Esophagus muscularis mucosa (tissue), 4 donors: Measurements from ENCODE around the gene KNSTRN. TPM values are rescaled to one million over a fixed set of nuclear protein-coding genes. Genes with fewer than 3 reads are reported as not detected.

ENCODE experiments used
- DNase-seq: peaks from one replicate; pipeline ENCODE4 v3.0.0-alpha.2; 2017; ENCODE audit errors: extremely low spot score
- H3K27ac ChIP-seq, 4 donors: fragments of 200-600 bp; sonication (generic); replicated peaks in 1 of 4; 1 replicate in 3 of 4; 2 replicates in 1 of 4; pipeline ENCODE4 v1.5.1; 2016 to 2019; ENCODE audit warnings: mild to moderate bottlenecking in 1 of 4
- H3K27me3 ChIP-seq, 4 donors: fragments of 200-600 bp; sonication (generic); one replicate each; pipeline versions ENCODE4 v1.5.1 to v1.6.0; 2016 to 2019
- H3K36me3 ChIP-seq, 4 donors: fragments of 200-600 bp; sonication (generic); one replicate each; pipeline ENCODE4 v1.5.1; 2016 to 2019
- H3K4me1 ChIP-seq, 4 donors: fragments of 200-600 bp; sonication (generic); one replicate each; pipeline ENCODE4 v1.5.1; 2016 to 2019
- H3K4me3 ChIP-seq, 4 donors: fragments of 200-600 bp; sonication (generic); 1 replicate in 2 of 4; 2 replicates in 2 of 4; pipeline ENCODE4 v1.5.1; 2016 to 2019; ENCODE audit warnings: mild to moderate bottlenecking in 4 of 4, moderate library complexity in 1 of 4
- H3K9me3 ChIP-seq, 4 donors: fragments of 200-600 bp; sonication (generic); 1 replicate in 3 of 4; 2 replicates in 1 of 4; pipeline ENCODE4 v1.5.1; 2016 to 2019
- EP300 ChIP-seq: sonication (generic); formaldehyde crosslinking; IDR thresholded peaks from one replicate; pipeline ENCODE4 v1.6.1; 2017; ENCODE audit warnings: antibody characterized with exemption
- POLR2A ChIP-seq: fragments of 450-650 bp; IDR thresholded peaks from one replicate; pipeline ENCODE4 v1.6.1; 2017; ENCODE audit warnings: antibody characterized with exemption, moderate library complexity, mild to moderate bottlenecking, low read depth
- POLR2AphosphoS5 ChIP-seq, 2 donors: sonication (generic); formaldehyde crosslinking; IDR thresholded peaks; one replicate each; pipeline ENCODE4 v1.6.1; 2017; ENCODE audit warnings: antibody characterized with exemption in 2 of 2
- WGBS: methylation state at CpG from one replicate; pipeline ENCODE4 v1.1.5; 2018; 5-methylcytosine and 5-hydroxymethylcytosine counted together
- intact Hi-C: fragments of 100-400 bp; cut with DNase I; formaldehyde crosslinking; loops from one replicate; pipeline ENCODE4 v1.15.1; 2023
- total RNA-seq, 4 donors: library from RNA; depleted of rRNA; stranded (reverse); fragments of >200 nt; gene quantifications; one replicate each; pipeline versions ENCODE4 v1.1.0 to v1.2.1, GENCODE V29; 2016
- TF ChIP-seq, protein P1 (sequence below), 3 experiments: fragments of 200-600 bp in 2 of 3; fragments of 450-650 bp in 1 of 3; sonication (generic) in 2 of 3; IDR thresholded peaks; one replicate each; pipeline ENCODE4 v1.5.1; 2017 to 2019; ENCODE audit warnings: antibody characterized with exemption in 3 of 3, mild to moderate bottlenecking in 2 of 3, moderate library complexity in 1 of 3

The KNSTRN gene
- total RNA-seq, 4 donors from 2014 or later, result 4.6 to 15.6 (median 6.4) TPM

DNA sequence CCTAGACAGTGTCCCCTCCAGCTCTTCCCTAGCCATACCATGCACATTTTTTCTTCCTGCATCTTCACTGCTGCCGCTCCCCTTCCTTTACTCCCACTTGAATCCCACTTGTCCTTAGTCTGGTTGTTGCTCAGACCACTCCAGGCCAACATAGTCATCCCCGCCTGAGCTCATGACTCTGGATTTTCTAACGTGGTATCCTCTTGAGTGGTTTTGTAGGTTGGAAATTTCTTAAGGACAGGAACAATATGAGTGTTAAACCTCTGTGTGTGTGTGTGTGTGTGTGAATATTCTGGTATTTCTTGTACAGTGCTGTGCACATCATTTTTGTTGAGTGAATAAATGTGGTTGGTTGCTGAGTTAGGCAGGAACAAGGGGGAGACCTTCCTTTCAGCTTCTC is 61.3 kb downstream of the KNSTRN start:
- DNase-seq, result no peak
- intact Hi-C loops, result loop anchor here (10.0 kb wide), 1 partner anchor 151 kb away; the partner anchor contains the start of gene KNL1
- TF ChIP-seq, protein P1, sequence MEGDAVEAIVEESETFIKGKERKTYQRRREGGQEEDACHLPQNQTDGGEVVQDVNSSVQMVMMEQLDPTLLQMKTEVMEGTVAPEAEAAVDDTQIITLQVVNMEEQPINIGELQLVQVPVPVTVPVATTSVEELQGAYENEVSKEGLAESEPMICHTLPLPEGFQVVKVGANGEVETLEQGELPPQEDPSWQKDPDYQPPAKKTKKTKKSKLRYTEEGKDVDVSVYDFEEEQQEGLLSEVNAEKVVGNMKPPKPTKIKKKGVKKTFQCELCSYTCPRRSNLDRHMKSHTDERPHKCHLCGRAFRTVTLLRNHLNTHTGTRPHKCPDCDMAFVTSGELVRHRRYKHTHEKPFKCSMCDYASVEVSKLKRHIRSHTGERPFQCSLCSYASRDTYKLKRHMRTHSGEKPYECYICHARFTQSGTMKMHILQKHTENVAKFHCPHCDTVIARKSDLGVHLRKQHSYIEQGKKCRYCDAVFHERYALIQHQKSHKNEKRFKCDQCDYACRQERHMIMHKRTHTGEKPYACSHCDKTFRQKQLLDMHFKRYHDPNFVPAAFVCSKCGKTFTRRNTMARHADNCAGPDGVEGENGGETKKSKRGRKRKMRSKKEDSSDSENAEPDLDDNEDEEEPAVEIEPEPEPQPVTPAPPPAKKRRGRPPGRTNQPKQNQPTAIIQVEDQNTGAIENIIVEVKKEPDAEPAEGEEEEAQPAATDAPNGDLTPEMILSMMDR (IDR thresholded peaks at IDR 0.05), result no peak
- TF ChIP-seq POLR2A (no peak), EP300 (no peak), POLR2AphosphoS5 (IDR thresholded peaks at IDR 0.05) (no peak)
- no peaks in the 10 kb centered on the region for H3K9me3 ChIP-seq
- no peaks in the 10 kb centered on the region for H3K36me3 ChIP-seq
- H3K4me1 ChIP-seq, result peaks cover 49 to 59% (median 55%) of the 10 kb centered on the region in 4 donors
- WGBS, result 74% methylated on average over 3 of the region's 3 CpGs
- H3K27me3 ChIP-seq, result peaks cover 0 to 2% (median 0%) of the 10 kb centered on the region in 4 donors
- H3K4me3 ChIP-seq, result no peak overlapping the region
- H3K27ac ChIP-seq, result no peak overlapping the region

Other genes starting within 250 kb of the KNSTRN start
- gene BUB1B, start 221.7 kb upstream of the KNSTRN start, total RNA-seq, result 1 to 10 TPM in 1 of 4 donors, under 1 TPM in 2, not detected in 1; 0.06 to 1.3 (median 0.17) TPM
- under 1 TPM in 3 of 4 donors, not detected in 1; 0.33 to 0.52 (median 0.45) TPM for gene PAK6, start 143.7 kb upstream of the KNSTRN start, total RNA-seq
- not detected for gene ANKRD63, start 99.7 kb upstream of the KNSTRN start, total RNA-seq
- 10 to 100 TPM in 1 of 4 donors, 1 to 10 TPM in 3; 5.8 to 13.3 (median 9.7) TPM for gene PLCB2, start 74.8 kb upstream of the KNSTRN start, total RNA-seq
- 10 to 100 TPM; 39.0 to 41.3 (median 40.7) TPM for gene INAFM2, start 59.0 kb upstream of the KNSTRN start, total RNA-seq
- gene CCDC9B, start 41.8 kb upstream of the KNSTRN start, total RNA-seq, result 10 to 100 TPM; 22.9 to 82.6 (median 56.3) TPM
- gene PHGR1, start 31.7 kb upstream of the KNSTRN start, total RNA-seq, result 1 to 10 TPM in 1 of 4 donors, not detected in 3; 1.8 TPM
- under 1 TPM; 0.13 to 0.42 (median 0.26) TPM for gene DISP2, start 24.5 kb upstream of the KNSTRN start, total RNA-seq
- 10 to 100 TPM; 38.8 to 50.7 (median 44.7) TPM for gene IVD, start 23.1 kb downstream of the KNSTRN start, total RNA-seq
- 10 to 100 TPM; 11.6 to 29.6 (median 22.3) TPM for gene BAHD1, start 58.2 kb downstream of the KNSTRN start, total RNA-seq
- 10 to 100 TPM in 3 of 4 donors, 1 to 10 TPM in 1; 7.9 to 16.6 (median 12.5) TPM for gene CHST14, start 88.3 kb downstream of the KNSTRN start, total RNA-seq
- 10 to 100 TPM; 24.9 to 38.3 (median 36.0) TPM for gene CCDC32, start 182.3 kb downstream of the KNSTRN start, total RNA-seq
- 10 to 100 TPM in 3 of 4 donors, 1 to 10 TPM in 1; 8.7 to 13.5 (median 10.6) TPM for gene RPUSD2, start 186.6 kb downstream of the KNSTRN start, total RNA-seq
- gene KNL1, start 211.5 kb downstream of the KNSTRN start, total RNA-seq, result under 1 TPM in 3 of 4 donors, not detected in 1; 0.06 to 0.63 (median 0.17) TPM